HG03558 (cell line): ENCODE measurements around the gene ADAMTS3.
"Not testable (repeated sequence)": the region's sequence is repeated elsewhere in the genome, so short reads cannot be mapped to it uniquely, and the experiment has no call there.

Experiments
- ATAC-seq: cut with Tn5 transposase; IDR thresholded peaks from one replicate; pipeline ENCODE4 v1.9.1; 2021; ENCODE audit warnings: moderate number of reproducible peaks; ENCODE audit not compliant: unreplicated experiment; ENCODE audit errors: extremely low read depth

The ADAMTS3 gene

DNA sequence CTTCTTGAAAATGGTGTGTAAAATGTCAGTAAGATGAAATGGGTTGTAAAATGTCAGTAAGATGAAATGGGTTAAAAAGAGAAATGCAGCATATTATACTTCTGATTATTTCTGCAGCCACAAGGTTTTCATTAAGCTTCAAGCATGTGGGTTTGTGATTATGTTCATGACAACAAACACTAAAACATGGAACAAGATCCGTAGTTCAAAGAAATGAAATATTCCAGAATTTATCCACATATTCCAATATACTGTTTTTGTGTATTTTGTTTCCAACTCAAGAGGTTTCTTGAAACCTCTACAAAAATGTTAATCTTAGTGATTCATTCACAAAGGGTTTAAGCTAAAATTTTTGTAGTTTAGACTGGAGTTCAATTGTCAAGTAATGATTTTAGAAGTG, 84.0 kb downstream of the ADAMTS3 start:
- no peak for ATAC-seq

DNA sequence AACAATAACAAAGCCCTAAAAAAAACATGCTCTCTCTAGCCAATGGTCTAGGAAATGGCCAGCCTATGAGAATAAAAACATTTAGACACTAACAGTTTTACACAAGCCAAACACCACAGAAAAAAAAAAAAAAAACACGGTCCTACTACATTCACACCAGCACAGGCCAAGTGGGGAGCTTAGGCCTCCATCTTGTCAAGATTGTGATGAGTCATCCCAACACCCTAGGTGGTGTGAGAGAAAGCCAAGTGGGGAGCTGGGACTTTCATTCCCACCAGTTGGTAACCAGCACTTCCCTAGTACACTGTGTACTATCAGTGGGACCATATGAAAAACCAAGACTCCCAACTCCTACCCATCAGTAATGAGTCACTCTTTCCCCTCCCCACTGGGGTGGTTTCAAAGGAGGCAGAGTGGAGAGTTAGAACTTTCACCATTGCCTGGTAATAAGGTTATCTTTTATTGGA, 95.6 kb downstream of the ADAMTS3 start:
- no peak for ATAC-seq

DNA sequence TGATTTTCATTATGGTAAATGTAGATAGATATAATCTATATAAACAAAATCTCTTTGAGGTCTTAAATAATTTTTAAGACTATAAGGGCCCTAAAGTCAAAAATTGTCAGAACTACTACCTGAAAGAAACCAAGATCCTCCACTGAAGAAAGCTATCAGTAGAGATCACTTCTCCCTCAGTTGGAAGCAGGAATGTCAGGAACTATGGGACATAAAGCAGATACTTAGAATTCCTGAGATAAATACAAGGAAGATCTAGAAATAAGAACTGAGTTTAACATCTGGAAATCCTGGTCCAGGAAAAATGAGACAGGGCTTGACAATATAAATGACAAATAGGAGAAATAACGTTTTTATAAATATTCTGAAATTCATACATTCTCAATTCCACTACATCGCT, 97.2 kb downstream of the ADAMTS3 start:
- no peak for ATAC-seq

DNA sequence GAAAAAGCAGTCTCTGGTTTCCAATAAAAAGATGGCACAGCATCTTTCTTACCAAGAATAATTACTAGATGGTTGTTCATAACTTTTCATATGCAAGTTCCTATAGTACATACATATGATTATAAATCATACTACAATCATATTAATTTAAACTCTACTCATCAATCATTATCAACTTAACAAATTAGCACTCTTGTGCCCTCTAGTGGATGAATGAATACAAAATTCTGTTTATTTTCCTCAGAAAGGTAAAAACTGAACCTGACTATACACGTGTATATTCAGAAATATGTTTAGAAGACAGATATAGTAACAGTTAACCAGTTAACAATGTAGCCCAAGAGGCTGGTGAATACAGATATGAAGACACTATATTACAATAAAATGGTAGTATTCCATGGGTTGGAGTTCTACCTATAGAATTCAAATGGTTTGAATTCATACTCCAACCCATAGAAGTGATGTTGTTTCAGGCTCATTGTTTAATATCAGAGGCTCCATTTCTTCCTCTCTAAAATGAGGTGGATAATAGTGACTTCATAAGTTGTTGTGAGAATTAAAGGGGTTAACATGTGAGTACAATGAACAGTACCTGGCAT, 100.0 kb downstream of the ADAMTS3 start:
- ATAC-seq = no peak

DNA sequence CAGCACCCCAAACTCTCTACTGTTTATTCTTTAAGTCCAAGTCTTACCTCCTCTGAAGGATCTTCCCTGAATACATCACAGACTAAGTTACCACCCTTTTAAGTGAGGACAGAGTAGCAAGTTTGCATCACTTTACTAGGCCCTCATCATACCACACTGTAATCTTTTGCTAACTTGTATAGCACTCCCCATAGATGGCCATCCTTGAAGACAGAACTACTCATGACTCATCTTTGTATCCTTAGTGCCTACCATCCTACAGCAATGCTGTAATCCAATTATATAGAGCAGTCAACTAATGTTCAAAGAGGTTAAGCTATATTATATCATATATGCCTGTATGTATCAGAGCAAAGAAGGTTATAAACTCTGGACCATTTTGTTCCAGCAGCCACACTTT, 101.4 kb downstream of the ADAMTS3 start:
- no peak for ATAC-seq

DNA sequence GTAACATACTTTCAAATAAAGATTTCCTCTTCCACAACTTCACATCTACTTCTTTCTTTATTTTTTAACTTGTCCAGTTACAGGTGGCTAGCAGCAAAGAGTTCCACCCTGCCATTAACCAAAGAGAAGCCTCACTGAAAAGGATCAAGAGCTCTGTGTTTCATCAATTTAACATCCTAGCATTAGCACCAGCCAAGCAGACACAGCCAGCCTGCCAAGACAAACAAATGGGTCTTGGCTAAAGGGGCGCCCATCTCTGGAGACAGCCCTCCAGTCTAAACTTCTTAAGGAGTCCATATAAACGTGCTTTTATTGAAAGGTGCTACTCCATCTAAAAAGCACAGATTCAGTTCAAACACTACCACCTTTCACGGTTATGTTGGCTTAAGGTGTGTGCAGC, 105.3 kb downstream of the ADAMTS3 start:
- no peak for ATAC-seq

DNA sequence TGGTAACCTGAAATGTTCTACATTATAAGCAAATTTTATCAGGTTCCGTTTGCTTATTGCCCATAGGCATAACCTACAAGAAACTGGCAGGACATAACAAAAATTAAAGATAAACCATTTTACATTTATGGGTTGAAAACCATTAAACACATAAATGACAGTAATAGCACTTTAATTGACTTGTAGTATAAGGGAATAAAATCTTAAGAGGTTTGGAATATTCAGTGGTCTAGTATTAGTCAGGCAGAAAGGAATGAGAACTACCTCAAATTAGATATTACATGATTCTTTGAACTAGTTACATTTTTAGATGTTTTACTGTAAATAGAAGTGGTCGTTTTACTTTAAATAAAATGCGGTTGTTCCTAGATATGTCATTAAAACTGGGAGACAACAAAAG, 111.9 kb downstream of the ADAMTS3 start:
- ATAC-seq = no peak

DNA sequence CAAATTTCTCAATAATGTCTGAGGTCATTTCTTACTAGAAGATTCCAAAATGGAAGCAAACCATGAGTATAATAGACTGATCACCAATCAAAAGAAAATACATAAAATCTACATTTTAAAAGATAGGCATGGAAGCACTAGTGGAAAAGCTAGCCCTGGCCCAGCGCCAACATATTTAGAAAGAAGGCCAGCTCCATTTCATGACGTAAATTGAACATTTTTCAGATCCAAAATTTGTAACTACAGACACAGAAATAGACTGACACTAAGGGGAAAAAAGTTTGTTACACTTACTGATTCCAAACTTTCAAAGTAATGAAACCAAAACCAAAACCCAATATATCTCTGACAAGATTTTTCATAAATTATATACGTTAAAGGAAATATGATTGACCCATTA, 117.7 kb downstream of the ADAMTS3 start:
- no peak for ATAC-seq

DNA sequence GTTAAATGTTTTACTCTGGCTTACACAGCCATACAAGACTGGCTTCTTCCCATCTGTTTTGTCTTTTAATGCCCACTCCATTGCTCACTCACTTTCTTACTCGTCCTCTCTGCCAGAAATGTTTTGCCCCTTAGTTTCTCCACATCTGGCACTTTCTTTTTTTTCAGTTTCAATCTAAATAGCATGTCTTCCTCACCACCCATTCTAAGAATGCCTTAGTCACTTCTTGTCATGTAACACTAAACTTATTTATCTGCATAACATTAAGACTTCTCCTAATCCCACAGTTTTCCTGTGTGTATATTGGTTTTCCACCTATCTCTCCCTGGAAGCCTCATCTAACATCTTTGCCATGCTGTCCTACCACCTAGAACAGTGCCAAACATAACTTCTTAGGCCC, 119.3 kb downstream of the ADAMTS3 start:
- no peak for ATAC-seq

DNA sequence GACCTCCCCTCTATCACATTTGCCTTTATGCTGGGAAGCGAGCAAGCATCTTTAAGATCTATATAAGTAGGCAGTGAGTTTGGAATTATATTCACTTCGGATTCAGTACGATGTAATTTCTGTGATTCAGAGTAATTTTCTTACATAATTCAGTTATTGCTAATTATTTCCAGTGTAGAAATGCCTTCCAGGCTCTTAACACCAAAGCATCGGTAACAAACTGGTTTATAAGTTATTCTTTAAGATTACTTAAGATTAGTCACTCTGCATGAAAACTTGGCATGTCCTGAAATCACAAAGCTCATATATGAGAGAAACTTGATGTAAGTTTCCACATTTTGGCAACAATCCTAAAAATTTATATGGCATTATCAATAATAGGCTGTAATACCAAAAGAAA, 120.8 kb downstream of the ADAMTS3 start:
- no peak for ATAC-seq

DNA sequence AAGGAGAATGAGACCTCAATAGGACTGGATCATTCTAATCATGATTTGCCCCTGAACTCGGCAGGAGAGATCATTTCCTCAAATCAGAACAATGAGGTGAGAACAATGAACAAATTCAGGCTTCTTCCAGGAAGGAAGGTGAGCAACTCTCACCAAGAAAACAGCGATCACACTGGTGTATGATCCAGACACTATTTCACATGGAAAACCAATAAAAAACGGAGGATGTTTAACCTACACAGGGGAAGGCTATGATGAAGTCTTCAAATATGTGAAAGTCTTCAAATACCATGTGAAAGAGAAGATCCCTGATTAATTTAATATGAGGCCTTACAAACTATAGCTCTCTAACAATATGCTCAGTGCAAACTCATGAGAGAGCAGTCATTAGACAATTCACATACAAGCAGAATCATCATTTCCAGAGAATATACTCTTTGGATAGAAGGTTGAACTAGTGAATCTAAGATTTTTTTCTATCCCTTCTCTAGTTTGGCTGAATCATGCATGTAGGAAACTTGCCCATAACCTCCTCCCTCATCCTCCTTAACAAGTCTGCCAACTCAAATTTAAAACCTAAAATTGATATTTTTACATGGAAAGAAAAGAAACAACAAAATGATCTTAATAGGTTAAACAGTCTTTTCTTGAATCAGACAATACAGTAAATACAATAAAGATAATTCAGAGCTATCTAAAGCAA, 122.5 kb downstream of the ADAMTS3 start:
- ATAC-seq = no peak

DNA sequence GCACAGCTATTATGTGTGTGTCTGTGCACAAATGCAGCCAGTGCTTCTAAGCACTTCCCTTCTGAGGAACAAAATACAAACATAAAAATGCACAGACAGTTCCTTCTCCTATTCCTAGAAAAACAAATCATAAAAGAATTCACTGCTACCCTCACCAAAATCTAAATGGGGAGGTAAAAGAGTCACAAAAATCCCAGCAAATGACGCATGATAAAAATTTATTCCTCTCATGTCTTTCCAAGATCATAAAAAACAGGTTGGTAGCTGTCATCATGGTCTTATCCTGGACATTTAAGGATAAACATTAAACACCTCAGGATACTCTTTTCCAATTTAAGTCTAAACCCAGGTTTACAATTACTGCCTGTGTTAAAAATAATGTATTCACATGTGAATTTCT, 124.9 kb downstream of the ADAMTS3 start:
- no peak for ATAC-seq

DNA sequence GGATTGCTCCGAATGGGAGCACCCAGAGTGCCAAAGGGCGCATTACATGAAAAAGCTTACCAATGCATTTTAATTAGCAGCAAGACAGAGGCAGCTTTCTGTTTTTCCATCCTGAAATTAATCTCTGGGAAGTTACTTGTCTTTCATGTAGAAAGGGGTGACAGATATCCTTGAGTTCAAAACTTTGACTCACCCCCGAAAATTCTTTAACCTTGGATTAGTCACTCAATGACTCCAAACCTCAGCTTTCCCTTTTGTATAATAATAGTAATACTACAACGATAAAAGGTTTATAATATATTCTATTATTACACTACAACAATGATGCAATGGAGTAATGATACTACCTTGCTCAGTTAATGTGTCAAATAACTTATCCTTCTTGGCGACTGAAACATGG, 126.3 kb downstream of the ADAMTS3 start:
- ATAC-seq = no peak

DNA sequence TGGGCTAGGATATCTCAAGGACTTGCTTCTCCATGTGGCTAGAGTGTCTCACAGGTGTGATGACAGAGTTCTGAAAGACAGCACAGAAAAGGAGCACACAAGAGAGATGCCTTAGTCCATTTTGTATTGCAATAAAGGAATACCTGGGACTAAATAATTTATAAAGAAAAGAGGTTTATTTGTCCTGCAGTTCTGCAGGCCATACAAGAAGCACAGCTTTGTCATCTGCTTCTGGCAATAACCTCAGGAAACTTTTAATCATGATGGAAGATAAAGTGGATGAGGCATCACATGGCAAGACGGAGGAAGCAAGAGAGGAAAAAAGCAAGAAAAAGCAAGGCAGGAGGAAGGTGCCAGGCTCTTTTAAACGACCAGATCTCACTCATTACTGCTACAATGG, 126.9 kb downstream of the ADAMTS3 start:
- no peak for ATAC-seq

DNA sequence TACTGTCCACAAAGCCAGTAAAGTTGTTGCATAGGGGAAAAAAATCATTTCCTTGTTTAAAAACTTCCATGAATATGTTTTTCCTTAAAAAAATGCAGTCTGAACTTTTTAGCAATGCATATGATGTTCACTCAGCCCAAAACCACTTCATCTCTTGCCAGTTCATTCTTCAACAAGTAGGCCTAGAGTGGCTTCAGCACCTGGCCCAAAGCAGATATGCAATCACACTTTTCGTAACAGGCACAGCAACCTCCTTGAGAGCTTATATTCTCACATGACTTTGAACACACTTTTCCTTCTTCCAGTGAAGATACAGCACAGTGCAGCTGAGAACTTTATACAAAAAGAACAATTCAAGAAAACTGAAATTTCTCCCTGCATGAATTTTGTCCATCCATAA, 128.6 kb downstream of the ADAMTS3 start:
- ATAC-seq = no peak

DNA sequence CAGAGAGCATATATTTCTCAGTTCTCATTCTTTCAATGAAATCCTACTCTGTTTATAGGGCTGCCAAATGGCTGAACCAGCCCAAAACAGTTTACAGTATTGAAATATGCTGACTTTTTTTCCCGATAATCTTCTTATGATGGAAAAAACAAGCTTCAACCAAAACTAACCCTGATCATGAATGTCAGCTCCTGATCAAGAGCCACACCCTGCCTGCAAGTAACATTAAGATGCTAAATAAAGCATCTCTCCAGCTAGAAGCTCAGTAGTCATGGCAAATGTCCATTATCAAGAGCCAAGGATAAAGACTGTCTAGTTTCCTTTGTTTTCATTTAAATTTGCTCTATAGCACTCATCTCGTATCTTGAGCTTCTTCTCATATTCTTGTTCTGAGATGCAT, 136.0 kb downstream of the ADAMTS3 start:
- ATAC-seq = no peak

DNA sequence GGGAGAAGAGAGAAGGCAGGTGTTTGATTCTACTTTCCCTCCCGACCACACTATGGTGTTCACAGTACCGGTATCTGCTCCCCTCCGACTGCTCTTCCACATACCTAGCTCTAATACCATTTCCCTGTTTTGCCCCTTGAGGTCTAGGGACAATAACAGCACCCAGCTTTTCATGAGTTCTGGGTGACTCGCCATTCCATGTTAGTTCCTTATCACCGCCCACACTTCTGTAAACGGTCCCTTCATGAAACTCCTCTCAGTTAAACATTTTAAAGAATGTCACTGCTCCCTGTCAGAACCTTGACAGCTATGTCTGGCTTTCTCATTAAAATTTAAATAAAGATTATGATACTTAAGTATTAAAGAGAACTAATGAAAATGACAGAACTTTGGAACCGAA, 136.7 kb downstream of the ADAMTS3 start:
- ATAC-seq = no peak

DNA sequence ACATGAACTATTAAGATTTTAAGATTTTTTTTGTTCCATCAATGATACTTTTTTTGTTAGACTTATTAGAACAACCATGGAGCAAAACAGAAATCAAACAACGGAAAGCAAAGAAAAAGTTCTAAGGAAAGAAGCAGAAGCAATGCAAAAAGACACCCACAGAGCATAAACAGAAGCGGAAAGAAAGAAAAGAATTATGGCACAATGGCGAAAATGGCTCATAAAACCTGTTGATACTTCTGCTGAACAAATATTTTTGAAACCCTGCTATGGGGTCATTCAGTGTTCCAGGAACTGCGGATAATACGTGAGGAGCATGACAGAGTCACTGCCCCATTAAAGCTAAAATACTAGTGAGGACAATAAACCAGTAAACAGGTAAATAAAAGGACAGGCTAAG, 138.0 kb downstream of the ADAMTS3 start:
- no peak for ATAC-seq

DNA sequence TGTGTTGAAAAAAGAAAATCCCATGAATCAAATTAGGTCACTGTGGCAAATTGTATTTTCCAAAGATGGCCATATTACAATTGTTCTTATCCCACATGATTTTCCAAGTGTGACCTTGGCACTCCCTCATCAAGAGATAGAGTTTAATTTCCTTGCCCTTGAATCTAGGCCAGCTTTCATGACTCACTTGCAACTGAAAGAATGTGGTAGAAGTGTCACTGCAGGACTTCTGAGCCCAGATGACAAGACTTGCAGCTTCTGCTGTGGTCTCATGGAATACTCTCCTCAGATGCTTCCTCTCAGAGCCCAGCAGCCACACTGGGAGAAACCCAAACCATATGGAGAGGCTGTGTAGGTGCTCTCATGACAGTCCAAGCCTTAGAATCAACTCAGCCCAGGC, 139.0 kb downstream of the ADAMTS3 start:
- no peak for ATAC-seq

DNA sequence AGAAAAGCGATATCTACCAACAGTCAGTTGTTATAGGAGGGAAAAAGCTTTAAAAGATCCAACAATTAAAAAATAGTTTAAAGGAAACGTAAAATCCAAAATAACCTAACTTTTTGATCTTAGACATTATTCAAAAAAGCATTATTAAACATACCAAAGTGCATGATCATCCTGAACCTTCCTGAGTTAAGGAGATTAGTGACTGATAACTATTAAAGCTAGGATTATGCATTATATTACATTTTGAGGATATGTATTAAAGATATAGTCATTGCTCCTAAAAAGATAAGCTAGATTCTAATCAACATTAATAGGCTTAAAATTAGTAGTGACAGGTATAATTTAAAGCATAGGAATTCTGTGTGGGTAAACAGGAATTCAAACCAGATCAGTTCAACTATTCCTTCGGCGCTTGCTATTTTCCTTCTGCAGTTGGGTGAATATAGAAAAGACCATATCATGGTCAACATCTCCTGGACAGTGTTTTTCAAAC, 139.6 kb downstream of the ADAMTS3 start:
- no peak for ATAC-seq

DNA sequence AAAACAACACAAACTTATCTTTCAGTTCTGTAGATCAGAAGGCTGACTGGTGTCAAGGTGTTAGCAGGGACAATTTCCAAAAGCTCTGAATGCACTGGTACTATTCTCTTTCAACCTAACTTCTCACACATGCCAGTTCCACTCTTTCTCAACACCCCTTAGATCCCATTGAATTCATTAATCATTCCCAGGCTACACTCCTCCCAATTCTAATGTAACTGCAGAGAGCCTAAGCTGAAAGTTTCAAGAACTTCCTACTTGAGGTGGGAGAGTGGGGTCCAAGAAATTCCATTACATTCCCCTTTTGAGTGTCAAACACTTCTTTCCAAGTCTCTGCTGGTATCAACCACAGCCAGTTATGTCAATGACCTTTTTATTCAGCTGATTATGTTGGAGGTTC, 142.0 kb downstream of the ADAMTS3 start:
- no peak for ATAC-seq

DNA sequence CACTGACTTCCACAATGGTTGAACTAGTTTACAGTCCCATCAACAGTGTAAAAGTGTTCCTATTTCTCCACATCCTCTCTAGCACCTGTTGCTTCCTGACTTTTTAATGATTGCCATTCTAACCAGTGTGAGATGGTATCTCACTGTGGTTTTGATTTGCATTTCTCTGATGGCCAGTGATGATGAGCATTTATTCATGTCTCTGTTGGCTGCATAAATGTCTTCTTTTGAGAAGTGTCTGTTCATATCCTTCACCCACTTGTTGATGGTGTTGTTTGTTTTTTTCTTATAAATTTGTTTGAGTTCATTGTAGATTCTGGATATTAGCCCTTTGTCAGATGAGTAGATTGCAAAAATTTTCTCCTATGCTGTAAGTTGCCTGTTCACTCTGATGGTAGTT, 143.1 kb downstream of the ADAMTS3 start:
- ATAC-seq = not testable (repeated sequence)
